A673 (cell line): ENCODE results near the gene SMOC2.

Experiments used
- CTCF ChIP-seq: fragments of 300-800, 200-600 bp; sonication (generic); conservative IDR thresholded peaks from 2 replicates; pipeline ENCODE4 v1.5.1; 2017; ENCODE audit warnings: low read depth, mild to moderate bottlenecking, antibody characterized with exemption, low read length, moderate library complexity, mixed read lengths
- EZH2 ChIP-seq: fragments of 200-600 bp; sonication (generic); IDR thresholded peaks from 2 replicates; pipeline ENCODE4 v1.6.1; 2017; ENCODE audit warnings: borderline replicate concordance, low read depth, mild to moderate bottlenecking, mixed read lengths, antibody characterized with exemption, low read length; ENCODE audit not compliant: poor library complexity, severe bottlenecking

GRCh38 chr6:168396561-168396960 is 44.4 kb upstream of the SMOC2 start:
- no peak for TF ChIP-seq EZH2
- TF ChIP-seq CTCF = no peak
